Activated naive CD4-positive, alpha-beta T cell treated with anti-CD3 and anti-CD28 coated beads, Interleukin-2, amount 50 U/mL, for 72 hours (primary cell): Measurements from ENCODE around the gene ATRX. TPM values are rescaled to one million over a fixed set of nuclear protein-coding genes. Genes with fewer than 3 reads are reported as not detected.

Experiments
- ATAC-seq, 2 donors: fragments of 150-1000 bp; cut with Tn5 transposase; 2 replicates each; pipeline ENCODE4 v1.10.0; 2021; ENCODE audit warnings: mild to moderate bottlenecking in 2 of 2, moderate library complexity in 2 of 2
- DNase-seq, 2 donors: peaks; one replicate each; pipeline ENCODE4 v3.0.0; 2021 to 2022; ENCODE audit warnings: low spot score in 2 of 2
- H3K27ac Mint-ChIP-seq, 2 donors: one replicate each; pipeline ENCODE4 v1.8.0; 2022; ENCODE audit warnings: mild to moderate bottlenecking in 2 of 2, mixed read lengths in 2 of 2
- H3K36me3 Mint-ChIP-seq, 2 donors: one replicate each; pipeline ENCODE4 v1.8.0; 2022; ENCODE audit warnings: mixed read lengths in 2 of 2
- H3K9me3 Mint-ChIP-seq, 2 donors: one replicate each; pipeline ENCODE4 v1.8.0; 2022; ENCODE audit warnings: mixed read lengths in 2 of 2
- total RNA-seq, 2 donors: library from RNA; stranded (reverse); gene quantifications; one replicate each; pipeline ENCODE4 v1.2.3, GENCODE V29; 2022

The ATRX gene
- total RNA-seq, 2 donors from 2014 or later: 57.6 to 85.6 TPM

DNA sequence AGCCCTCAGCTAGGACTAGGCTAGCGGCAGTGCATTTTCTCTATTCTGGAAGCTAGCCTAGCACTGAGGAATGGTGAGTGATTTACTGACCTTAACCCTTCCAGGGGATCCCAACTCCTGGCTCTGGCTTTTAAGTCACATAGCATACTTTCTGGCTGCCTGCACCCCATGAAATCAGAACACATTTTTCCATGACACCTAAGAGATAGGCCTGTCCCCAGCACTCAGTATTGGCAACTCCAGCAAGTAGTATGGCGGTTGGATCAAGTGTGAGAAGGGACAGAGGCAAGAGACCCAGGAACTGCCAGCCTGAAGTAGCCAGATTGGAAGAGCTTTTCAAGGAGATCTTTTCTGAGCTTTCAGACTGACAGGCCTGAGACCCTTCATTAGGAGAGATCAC lies 330.6 kb downstream of the ATRX start:
- no peak for DNase-seq
- Mint-ChIP-seq H3K36me3 (no peaks in the 10 kb centered on the region), H3K27ac (no peak overlapping the region), H3K9me3 (no peaks in the 10 kb centered on the region)
- no peak for ATAC-seq

Other genes with a start within 250 kb of the ATRX start
- gene MAGT1, start 109.2 kb upstream of the ATRX start, total RNA-seq: 10 to 100 TPM; 26.5 to 39.5 TPM
- 100 to 1,000 TPM; 269 to 284 TPM for gene COX7B, start 113.3 kb upstream of the ATRX start, total RNA-seq
- 10 to 100 TPM in 1 of 2 donors, 1 to 10 TPM in 1; 8.1 to 14.7 TPM for gene ATP7A, start 124.5 kb upstream of the ATRX start, total RNA-seq
- gene PGAM4, start 183.4 kb upstream of the ATRX start, total RNA-seq: under 1 TPM in 1 of 2 donors, not detected in 1; 0.53 TPM